HK-2 (cell line): ENCODE results near the gene USP13.

Experiments
- DNase-seq: peaks from one replicate; pipeline ENCODE4 v3.0.0-alpha.2; 2018; ENCODE audit not compliant: unreplicated experiment

USP13 gene

GRCh38 chr3:179796421-179796820 is 143.6 kb downstream of the USP13 start:
- no peak for DNase-seq

DNA sequence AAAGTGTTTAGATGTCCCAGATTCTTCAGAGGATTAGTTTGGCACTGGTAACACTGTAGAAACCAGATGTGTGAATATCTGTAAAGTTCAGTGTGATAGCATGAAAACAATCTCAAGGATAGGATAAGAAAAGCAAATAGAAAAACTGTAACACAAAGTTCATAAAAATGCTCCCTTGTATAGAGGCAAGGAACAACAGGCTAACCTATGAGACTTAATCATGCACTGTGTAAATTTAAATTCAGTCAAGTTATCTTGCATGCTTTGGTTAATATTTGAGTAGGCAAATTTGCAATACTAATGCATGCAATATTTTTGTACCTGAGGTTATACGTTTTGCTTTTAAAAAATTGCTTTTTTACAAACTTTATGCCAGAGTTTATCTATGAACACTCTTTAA is 144.4 kb downstream of the USP13 start:
- DNase-seq, result no peak

GRCh38 chr3:179801263-179801662 is 148.4 kb downstream of the USP13 start:
- no peak for DNase-seq

GRCh38 chr3:179801856-179802255 is 149.0 kb downstream of the USP13 start:
- no peak for DNase-seq

DNA sequence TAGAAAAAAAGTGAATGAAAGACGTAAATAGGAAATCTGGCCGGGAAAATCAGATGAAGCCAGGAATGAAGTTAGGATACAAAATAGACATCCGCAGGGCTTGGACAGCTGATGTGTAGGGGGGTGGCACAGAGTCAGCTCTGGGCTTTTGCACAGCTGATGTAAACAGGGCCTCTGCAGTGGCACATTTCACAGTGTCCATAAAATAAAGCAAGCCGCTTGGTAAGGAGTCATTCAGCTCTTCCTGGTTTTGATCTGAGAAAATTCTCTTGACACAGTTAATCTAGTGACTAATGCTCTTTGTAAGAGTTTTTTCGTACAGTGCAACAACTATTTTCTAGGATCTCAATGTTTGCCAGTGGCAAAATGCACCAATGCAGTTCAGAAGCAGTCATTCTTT is 153.3 kb downstream of the USP13 start:
- no peak for DNase-seq

DNA sequence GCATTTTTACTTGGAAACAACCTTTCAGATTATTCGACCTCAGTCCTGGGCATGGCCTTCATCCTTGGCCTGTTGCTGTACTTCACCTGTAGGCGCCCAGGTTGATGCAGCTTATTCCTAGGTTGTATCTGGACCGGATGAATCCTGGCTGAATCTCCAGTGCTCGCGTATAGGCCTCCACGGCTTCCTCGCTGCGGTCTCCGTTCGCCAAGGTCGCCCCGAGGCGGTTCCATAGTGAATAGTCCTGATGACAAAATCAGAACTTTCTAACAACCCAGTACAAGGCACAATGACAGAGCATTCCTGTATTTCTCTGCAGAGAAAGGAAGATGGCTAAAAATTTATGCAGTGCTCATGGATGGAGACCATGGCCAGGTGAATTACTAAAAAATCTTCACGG is 154.7 kb downstream of the USP13 start:
- DNase-seq, result no peak

GRCh38 chr3:179809639-179810038 is 156.8 kb downstream of the USP13 start:
- DNase-seq, result no peak

DNA sequence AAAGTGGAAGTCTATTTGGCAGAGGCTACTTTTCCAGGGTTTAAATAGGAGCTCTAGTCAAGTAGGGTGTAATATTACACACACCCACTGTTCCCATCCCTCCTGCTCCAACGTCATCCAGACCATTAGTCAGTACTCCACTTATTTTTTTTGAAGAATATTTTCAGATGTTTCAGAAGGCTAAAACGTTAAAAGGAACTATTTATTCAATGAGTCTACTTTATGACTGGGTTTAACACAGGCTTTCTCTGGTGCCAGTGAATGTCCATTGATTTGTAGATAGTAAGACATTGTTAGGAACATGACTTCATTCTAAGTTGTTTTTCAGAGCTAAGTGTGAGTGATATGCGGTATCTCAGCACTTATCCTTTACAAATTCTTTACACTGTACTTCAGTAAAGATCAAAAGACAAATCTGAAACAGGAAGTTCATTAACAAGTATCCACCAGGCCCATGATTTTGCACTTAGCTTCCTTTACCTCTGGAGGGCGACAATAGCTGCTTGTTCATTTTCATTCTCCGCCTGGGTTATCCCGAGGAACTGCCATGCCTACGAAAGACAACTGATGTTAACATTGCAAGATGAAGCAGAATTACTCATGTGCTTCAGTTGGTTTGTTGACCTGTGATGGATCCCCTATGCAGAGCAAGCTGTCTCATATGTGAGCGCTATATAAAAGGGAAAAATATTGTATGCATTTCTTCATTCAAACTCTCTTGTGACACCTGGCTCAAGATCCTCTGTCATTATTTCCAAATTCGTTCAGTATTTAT is 158.7 kb downstream of the USP13 start:
- peak; percentile 49 for DNase-seq

- DNase-seq, result no peak
Observed at GRCh38 chr3:179812096-179812382, 159.2 kb downstream of the USP13 start.

GRCh38 chr3:179819379-179819778 is 166.5 kb downstream of the USP13 start:
- no peak for DNase-seq

GRCh38 chr3:179822296-179822695 is 169.5 kb downstream of the USP13 start:
- DNase-seq, result no peak

GRCh38 chr3:179825527-179826246 is 172.8 kb downstream of the USP13 start:
- DNase-seq, result no peak

DNA sequence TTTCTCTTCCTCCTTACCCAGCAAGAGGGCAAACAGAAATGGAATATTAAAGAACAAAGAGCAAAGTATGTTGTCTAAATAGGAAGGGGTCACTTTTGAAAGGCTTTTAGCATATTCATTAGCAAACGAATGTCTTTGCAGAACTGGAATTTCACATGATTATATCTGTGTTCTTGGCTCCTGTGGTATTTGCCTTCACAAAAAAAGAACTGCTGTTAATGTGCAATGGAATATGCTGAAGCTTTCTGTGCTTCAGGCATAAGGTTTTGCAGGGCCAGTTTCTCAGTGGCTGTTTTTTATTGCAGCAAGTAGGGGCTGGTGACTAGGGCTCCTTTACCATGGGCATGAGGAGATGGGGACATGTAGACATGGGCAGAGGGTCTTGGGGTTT is 173.4 kb downstream of the USP13 start:
- no peak for DNase-seq

GRCh38 chr3:179828738-179829137 is 175.9 kb downstream of the USP13 start:
- DNase-seq, result no peak

DNA sequence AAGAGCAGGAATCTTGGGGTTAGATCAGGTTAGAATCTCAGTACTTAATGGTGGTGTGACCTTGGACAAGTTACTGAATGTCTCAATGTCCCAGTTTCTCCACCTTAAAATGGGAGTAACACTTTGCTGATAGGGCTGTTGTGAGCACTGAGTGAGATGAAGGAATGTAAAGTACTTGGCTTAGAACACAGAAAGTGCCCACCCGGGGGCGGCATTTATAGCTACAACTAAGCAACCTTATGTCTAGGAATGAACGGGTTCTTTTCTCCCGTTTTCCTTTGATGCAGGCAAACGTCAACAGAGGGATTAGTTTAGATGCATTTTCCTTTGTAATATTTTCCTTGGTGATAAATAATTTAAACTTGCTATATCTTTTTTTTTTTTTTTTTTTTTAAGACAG is 176.6 kb downstream of the USP13 start:
- DNase-seq, result no peak

- DNase-seq, result no peak
Observed at GRCh38 chr3:179832333-179832854, 179.6 kb downstream of the USP13 start.

DNA sequence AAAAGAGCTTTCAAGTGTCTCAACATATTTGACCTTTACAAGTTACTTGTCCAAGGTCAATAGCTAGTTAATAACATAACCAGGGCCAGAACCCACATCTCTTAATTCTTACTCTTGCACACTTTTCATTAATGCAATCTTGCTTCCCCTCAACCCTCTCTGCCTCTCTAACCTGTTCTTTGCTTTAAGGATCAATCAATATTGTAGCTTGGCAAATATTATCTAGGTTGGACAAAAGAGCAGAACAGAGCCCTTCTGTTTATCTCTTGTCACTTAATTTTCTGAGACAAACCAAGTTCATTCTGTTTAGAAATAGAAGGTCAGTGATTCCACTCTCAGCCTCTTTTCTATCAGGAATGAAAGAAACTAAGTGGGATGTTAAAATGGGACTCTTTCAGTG is 180.5 kb downstream of the USP13 start:
- no peak for DNase-seq

GRCh38 chr3:179837374-179837773 is 184.5 kb downstream of the USP13 start:
- DNase-seq, result no peak
